Measurements from ENCODE around the gene RUVBL1. TPM values are rescaled to one million over a fixed set of nuclear protein-coding genes. Genes with fewer than 3 reads are reported as not detected.
A peak's percentile ranks its signal among the peaks of the same experiment; 100 is the strongest.

Gene RUVBL1
- total RNA-seq, 1 experiment from 2014 or later = 153 TPM

GRCh38 chr3:128128251-128128650, 4.6 kb upstream of the RUVBL1 start:
- no peaks in the 10 kb centered on the region for H3K36me3 ChIP-seq (ENCODE audit: insufficient read depth, low read length, poor library complexity, severe bottlenecking)
- CTCF ChIA-PET = no interaction called here
- intact Hi-C loops (cut with micrococcal nuclease; ENCODE audit: unreplicated experiment) = no loop called here
- H3K4me3 ChIP-seq (ENCODE audit: low read depth, low read length, poor library complexity, severe bottlenecking) = no peak overlapping the region
- H3K4me1 ChIP-seq (ENCODE audit: insufficient read depth, low read length, poor library complexity, severe bottlenecking) = peaks cover 7% of the 10 kb centered on the region
- no peak for DNase-seq (ENCODE audit: low spot score)
- POLR2A ChIA-PET (ENCODE audit: low non-redundant PET) = no interaction called here
- no peak overlapping the region for H3K27ac ChIP-seq (ENCODE audit: low read depth, low read length, poor library complexity, severe bottlenecking)
- no peaks in the 10 kb centered on the region for H3K9me3 ChIP-seq (ENCODE audit: low read depth, low read length, poor library complexity, severe bottlenecking)
- no TSS peak for BruUV-seq (replicated peaks)
- no peaks in the 10 kb centered on the region for H3K27me3 ChIP-seq (replicated peaks; ENCODE audit: insufficient read depth, low read depth, low read length, poor library complexity)
- TF ChIP-seq CTCF (conservative IDR thresholded peaks at IDR 0.05; ENCODE audit: low read depth, low read length) (no peak), EZH2 (IDR thresholded peaks at IDR 0.05; ENCODE audit: borderline replicate concordance, low read depth, low read length, poor library complexity, severe bottlenecking) (no peak)

- intact Hi-C loops (cut with micrococcal nuclease; ENCODE audit: unreplicated experiment) = no loop called here
- no peak overlapping the region for H3K27ac ChIP-seq (ENCODE audit: low read depth, low read length, poor library complexity, severe bottlenecking)
- no peak for DNase-seq (ENCODE audit: low spot score)
- ChIA-PET CTCF (no interaction called here), POLR2A (ENCODE audit: low non-redundant PET) (no interaction called here)
- BruUV-seq (replicated peaks) = no TSS peak
- no peaks in the 10 kb centered on the region for H3K9me3 ChIP-seq (ENCODE audit: low read depth, low read length, poor library complexity, severe bottlenecking)
- H3K27me3 ChIP-seq (replicated peaks; ENCODE audit: insufficient read depth, low read depth, low read length, poor library complexity) = no peaks in the 10 kb centered on the region
- no peaks in the 10 kb centered on the region for H3K36me3 ChIP-seq (ENCODE audit: insufficient read depth, low read length, poor library complexity, severe bottlenecking)
- H3K4me1 ChIP-seq (ENCODE audit: insufficient read depth, low read length, poor library complexity, severe bottlenecking) = peaks cover 14% of the 10 kb centered on the region
- TF ChIP-seq CTCF (conservative IDR thresholded peaks at IDR 0.05; ENCODE audit: low read depth, low read length) (no peak), EZH2 (IDR thresholded peaks at IDR 0.05; ENCODE audit: borderline replicate concordance, low read depth, low read length, poor library complexity, severe bottlenecking) (no peak)
- H3K4me3 ChIP-seq (ENCODE audit: low read depth, low read length, poor library complexity, severe bottlenecking) = no peak overlapping the region
Observed at GRCh38 chr3:128127236-128127635, 3.6 kb upstream of the RUVBL1 start.

- ChIA-PET POLR2A (ENCODE audit: low non-redundant PET) (no interaction called here), CTCF (no interaction called here)
- Histone ChIP-seq H3K36me3 (ENCODE audit: insufficient read depth, low read length, poor library complexity, severe bottlenecking) (peaks cover 10% of the 10 kb centered on the region), H3K9me3 (ENCODE audit: low read depth, low read length, poor library complexity, severe bottlenecking) (no peaks in the 10 kb centered on the region), H3K27ac (ENCODE audit: low read depth, low read length, poor library complexity, severe bottlenecking) (peak overlapping the region; percentile 87), H3K4me1 (ENCODE audit: insufficient read depth, low read length, poor library complexity, severe bottlenecking) (peaks cover 16% of the 10 kb centered on the region), H3K4me3 (ENCODE audit: low read depth, low read length, poor library complexity, severe bottlenecking) (peak overlapping the region; percentile 91), H3K27me3 (replicated peaks; ENCODE audit: insufficient read depth, low read depth, low read length, poor library complexity) (no peaks in the 10 kb centered on the region)
- no TSS peak for BruUV-seq (replicated peaks)
- TF ChIP-seq EZH2 (IDR thresholded peaks at IDR 0.05; ENCODE audit: borderline replicate concordance, low read depth, low read length, poor library complexity, severe bottlenecking) (no peak), CTCF (conservative IDR thresholded peaks at IDR 0.05; ENCODE audit: low read depth, low read length) (no peak)
- DNase-seq (ENCODE audit: low spot score) = no peak
- intact Hi-C loops (cut with micrococcal nuclease; ENCODE audit: unreplicated experiment) = loop anchor here (5.0 kb wide), 1 partner anchor 46 kb away; no protein-coding TSS in a partner anchor
Observed at GRCh38 chr3:128123156-128123537, 465 bp downstream of the RUVBL1 start.
